ENCODE data around the gene SULT1B1.

SULT1B1 gene

DNA sequence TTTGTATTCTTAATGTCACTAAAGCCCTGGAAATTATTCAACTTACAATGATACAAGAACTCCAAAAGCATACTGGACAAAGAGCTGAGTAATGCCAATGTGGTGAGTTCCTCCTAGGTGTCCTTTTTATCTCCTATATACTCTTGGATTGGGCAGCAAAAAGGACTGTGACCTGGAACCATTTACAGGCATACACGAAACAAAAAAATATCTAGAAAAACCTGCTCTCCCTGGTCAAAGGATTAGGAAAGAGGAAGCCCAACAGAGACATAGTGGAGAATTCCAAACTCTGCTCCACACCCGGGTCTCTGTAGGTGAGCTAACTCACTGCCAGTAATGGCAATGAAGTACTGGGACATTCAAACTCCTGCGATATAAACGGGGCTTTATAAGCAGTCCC is 25.3 kb downstream of the SULT1B1 start:
- no peak overlapping the region for H3K4me3 ChIP-seq (ENCODE audit: low read length)
- no peak for DNase-seq (ENCODE audit: low read depth)
- TF ChIP-seq, protein P1, sequence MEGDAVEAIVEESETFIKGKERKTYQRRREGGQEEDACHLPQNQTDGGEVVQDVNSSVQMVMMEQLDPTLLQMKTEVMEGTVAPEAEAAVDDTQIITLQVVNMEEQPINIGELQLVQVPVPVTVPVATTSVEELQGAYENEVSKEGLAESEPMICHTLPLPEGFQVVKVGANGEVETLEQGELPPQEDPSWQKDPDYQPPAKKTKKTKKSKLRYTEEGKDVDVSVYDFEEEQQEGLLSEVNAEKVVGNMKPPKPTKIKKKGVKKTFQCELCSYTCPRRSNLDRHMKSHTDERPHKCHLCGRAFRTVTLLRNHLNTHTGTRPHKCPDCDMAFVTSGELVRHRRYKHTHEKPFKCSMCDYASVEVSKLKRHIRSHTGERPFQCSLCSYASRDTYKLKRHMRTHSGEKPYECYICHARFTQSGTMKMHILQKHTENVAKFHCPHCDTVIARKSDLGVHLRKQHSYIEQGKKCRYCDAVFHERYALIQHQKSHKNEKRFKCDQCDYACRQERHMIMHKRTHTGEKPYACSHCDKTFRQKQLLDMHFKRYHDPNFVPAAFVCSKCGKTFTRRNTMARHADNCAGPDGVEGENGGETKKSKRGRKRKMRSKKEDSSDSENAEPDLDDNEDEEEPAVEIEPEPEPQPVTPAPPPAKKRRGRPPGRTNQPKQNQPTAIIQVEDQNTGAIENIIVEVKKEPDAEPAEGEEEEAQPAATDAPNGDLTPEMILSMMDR (conservative IDR thresholded peaks at IDR 0.05; ENCODE audit: low read depth, low read length): no peak

DNA sequence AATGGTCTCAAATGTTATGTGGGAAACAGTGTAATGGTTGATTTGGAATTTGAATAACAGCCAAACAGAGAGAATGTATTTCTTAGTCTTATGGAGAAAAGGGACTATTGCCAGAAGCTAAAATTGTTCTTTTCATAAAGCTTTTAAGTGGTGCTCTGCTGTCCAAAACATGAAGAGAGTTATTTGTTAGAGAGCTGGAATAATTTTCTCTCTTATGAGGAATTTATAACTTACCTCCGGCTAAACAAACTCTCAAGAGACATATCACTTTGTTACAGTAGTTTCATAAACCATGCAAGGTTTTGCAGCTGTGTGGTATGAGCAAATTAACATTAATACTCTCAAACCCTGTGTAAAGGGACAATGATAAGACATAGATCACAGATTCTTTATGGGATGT is 28.6 kb downstream of the SULT1B1 start:
- TF ChIP-seq, protein P1 (conservative IDR thresholded peaks at IDR 0.05; ENCODE audit: low read depth, low read length): no peak
- no peak for DNase-seq (ENCODE audit: low read depth)
- no peak overlapping the region for H3K4me3 ChIP-seq (ENCODE audit: low read length)

DNA sequence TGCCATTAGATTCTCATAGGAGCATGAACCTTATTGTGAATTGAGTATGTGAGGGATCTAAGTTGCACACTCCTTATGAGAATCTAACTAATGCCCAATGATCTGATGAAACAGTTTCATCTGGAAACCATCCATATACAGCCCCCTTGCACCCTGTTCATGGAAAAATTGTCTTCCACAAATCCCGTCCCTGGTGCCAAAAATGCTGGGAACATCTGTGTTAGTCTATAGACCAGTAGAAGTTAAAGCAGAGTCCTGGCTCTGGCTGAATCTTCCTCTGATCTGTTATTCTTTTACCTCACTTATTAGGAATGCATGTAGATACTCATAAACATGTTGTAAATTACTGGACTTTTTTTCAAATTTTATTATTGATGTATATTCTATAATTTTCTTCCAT is 29.2 kb downstream of the SULT1B1 start:
- H3K4me3 ChIP-seq (ENCODE audit: low read length): no peak overlapping the region
- TF ChIP-seq, protein P1 (conservative IDR thresholded peaks at IDR 0.05; ENCODE audit: low read depth, low read length): no peak
- DNase-seq (ENCODE audit: low read depth): no peak

DNA sequence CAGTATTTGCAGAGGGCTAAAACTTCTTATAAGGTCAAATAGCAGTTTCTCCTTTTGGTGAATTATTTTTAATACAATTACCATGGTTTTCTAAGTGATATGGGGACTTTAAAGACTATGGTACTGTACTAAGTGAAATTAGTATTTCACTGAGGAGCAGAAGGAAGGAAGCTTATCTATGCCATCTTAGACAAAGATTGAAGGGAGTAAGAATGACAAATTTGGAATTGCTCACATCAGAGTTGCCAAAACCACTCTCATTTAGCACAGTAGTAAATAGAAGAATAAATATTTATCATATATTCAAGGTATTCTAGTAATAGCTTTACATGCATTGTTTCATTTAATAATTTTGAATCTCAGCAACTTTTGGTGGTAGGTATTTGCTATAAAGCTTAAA is 30.4 kb downstream of the SULT1B1 start:
- no peak overlapping the region for H3K4me3 ChIP-seq (ENCODE audit: low read length)
- TF ChIP-seq, protein P1 (conservative IDR thresholded peaks at IDR 0.05; ENCODE audit: low read depth, low read length): no peak
- DNase-seq (ENCODE audit: low read depth): no peak

DNA sequence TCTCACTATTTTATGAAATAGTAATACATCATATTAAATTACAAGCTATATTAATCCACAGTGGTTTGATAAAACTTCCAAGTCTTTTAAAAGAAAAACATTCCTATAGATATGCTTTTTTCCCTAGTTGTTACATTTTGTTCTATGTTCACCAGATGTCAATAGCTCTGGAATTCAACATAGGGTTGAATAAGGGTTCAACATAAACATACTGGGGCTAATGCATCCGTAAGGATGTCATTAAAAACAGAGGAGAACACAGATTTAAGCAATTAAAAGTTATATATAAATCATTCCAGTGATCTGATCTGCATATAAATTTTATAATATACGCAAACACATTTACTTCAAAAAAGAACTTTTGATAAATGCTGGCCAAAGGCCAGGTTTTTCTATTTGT is 32.5 kb downstream of the SULT1B1 start:
- TF ChIP-seq, protein P1 (conservative IDR thresholded peaks at IDR 0.05; ENCODE audit: low read depth, low read length): no peak
- DNase-seq (ENCODE audit: low read depth): no peak
- no peak overlapping the region for H3K4me3 ChIP-seq (ENCODE audit: low read length)

DNA sequence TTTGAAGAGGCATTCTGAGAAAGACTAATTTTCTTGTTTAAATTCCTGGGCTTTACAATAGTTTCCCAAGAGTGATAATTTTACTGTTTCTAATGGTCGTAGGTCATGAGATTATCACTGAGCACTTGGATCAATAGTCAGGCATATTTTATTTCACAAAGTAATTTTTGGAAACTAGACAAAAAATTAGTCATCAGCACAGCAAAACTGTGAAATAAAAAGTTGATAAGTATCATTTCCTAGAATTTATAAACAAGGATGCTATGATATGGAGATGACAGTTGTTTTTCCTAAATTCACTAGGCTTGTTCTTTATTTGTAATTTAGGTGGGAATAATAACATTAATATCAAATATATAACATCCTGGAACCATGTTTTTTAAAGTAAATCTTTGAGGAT is 33.0 kb downstream of the SULT1B1 start:
- H3K4me3 ChIP-seq (ENCODE audit: low read length): no peak overlapping the region
- TF ChIP-seq, protein P1 (conservative IDR thresholded peaks at IDR 0.05; ENCODE audit: low read depth, low read length): no peak
- no peak for DNase-seq (ENCODE audit: low read depth)

DNA sequence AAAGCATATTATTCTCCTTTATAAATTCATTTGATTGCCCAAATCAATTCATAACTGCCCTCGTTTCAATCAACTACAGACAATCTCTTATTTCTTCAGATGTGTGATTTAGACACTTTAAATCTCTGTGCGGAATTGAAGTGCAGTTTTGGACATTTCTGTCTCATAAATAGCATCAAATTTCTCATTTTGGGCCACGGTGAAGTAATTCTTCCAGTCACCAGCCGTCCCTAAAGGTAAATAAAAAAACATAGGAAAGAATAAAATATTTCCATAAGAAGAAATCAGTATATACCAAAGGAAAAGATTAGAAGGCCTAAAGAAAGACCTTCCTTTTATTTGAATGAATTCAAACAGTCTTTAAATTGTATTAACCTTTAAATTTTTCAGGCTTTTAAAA is 33.4 kb downstream of the SULT1B1 start:
- TF ChIP-seq, protein P1 (conservative IDR thresholded peaks at IDR 0.05; ENCODE audit: low read depth, low read length): no peak
- DNase-seq (ENCODE audit: low read depth): no peak
- no peak overlapping the region for H3K4me3 ChIP-seq (ENCODE audit: low read length)
